ENCODE data around the gene C9orf43.

C9orf43 gene

DNA sequence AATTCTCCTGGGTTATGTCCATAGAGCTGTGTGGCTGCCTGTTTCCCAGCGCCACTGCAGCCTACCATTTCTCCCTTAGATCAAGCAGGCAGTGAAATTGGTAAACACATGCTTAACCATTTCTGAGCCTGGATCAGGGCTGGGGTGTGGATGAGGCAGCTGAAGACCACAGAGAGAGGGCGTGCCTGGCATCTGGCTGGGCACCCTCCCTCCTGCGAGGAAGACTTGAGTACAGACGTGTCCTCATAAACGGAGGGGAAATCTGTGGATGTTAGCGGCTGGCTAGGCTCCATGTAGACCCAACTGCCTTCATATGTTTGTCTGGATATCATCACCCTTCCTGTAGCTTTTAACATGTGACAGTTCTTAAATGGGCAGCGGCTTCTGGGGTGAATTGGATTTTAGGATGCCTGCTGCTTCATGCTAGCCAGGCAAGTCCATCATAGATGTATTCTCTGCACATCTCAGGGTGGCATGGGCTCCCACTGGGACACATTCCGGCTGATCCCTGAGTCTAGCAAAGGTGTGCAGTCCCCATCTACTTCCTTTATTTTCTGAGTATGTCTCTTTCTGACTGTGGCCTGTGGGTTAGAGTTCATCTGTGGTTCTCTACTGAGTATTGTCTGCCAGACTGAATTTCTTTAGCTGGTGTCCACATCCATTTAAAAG, 63.9 kb downstream of the C9orf43 start:
- TF ChIP-seq, protein P1, sequence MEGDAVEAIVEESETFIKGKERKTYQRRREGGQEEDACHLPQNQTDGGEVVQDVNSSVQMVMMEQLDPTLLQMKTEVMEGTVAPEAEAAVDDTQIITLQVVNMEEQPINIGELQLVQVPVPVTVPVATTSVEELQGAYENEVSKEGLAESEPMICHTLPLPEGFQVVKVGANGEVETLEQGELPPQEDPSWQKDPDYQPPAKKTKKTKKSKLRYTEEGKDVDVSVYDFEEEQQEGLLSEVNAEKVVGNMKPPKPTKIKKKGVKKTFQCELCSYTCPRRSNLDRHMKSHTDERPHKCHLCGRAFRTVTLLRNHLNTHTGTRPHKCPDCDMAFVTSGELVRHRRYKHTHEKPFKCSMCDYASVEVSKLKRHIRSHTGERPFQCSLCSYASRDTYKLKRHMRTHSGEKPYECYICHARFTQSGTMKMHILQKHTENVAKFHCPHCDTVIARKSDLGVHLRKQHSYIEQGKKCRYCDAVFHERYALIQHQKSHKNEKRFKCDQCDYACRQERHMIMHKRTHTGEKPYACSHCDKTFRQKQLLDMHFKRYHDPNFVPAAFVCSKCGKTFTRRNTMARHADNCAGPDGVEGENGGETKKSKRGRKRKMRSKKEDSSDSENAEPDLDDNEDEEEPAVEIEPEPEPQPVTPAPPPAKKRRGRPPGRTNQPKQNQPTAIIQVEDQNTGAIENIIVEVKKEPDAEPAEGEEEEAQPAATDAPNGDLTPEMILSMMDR (IDR thresholded peaks at IDR 0.05; ENCODE audit: insufficient read depth, low read length) = no peak
- TF ChIP-seq POLR2AphosphoS5 (IDR thresholded peaks at IDR 0.05; ENCODE audit: low read depth) = no peak
- TF ChIP-seq, protein P2, sequence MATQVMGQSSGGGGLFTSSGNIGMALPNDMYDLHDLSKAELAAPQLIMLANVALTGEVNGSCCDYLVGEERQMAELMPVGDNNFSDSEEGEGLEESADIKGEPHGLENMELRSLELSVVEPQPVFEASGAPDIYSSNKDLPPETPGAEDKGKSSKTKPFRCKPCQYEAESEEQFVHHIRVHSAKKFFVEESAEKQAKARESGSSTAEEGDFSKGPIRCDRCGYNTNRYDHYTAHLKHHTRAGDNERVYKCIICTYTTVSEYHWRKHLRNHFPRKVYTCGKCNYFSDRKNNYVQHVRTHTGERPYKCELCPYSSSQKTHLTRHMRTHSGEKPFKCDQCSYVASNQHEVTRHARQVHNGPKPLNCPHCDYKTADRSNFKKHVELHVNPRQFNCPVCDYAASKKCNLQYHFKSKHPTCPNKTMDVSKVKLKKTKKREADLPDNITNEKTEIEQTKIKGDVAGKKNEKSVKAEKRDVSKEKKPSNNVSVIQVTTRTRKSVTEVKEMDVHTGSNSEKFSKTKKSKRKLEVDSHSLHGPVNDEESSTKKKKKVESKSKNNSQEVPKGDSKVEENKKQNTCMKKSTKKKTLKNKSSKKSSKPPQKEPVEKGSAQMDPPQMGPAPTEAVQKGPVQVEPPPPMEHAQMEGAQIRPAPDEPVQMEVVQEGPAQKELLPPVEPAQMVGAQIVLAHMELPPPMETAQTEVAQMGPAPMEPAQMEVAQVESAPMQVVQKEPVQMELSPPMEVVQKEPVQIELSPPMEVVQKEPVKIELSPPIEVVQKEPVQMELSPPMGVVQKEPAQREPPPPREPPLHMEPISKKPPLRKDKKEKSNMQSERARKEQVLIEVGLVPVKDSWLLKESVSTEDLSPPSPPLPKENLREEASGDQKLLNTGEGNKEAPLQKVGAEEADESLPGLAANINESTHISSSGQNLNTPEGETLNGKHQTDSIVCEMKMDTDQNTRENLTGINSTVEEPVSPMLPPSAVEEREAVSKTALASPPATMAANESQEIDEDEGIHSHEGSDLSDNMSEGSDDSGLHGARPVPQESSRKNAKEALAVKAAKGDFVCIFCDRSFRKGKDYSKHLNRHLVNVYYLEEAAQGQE (IDR thresholded peaks at IDR 0.05; ENCODE audit: insufficient replicate concordance, low read depth) = no peak
- no peak for TF ChIP-seq SPI1 (IDR thresholded peaks at IDR 0.05; ENCODE audit: borderline replicate concordance, low read depth)
- no peak for TF ChIP-seq GABPA (IDR thresholded peaks at IDR 0.05; ENCODE audit: low read depth)
- Histone ChIP-seq H3K27me3 (ENCODE audit: insufficient read depth, poor library complexity, severe bottlenecking) (peaks cover 3% of the 10 kb centered on the region), H3K27ac (replicated peaks) (no peak overlapping the region), H3K4me3 (replicated peaks; ENCODE audit: insufficient read depth, low read length) (no peak overlapping the region)
- no peak for DNase-seq (ENCODE audit: low read depth in 1 of 2, low spot score in 1 of 2)

DNA sequence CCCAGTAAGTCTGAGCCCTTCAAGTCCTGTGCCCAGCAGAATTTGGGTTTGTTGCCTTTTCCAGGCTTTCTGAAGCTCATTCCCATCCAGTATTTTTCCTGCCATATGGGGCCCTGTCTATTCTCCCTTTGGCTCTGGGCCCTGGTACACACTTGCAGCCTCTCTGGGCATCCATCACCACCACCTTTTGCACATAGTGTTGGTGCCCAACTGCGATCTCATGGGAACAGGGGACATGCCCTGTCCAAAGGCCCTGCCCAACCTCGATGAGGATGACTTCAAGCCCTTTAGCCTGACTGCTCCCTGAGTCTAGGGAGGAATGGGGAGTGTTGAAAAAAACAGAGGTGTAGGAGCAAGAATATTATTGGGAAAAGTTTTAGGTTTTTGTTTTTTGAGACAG, 64.5 kb downstream of the C9orf43 start:
- H3K27ac ChIP-seq (replicated peaks) = no peak overlapping the region
- no peak for DNase-seq (ENCODE audit: low read depth in 1 of 2, low spot score in 1 of 2)
- peaks cover 3% of the 10 kb centered on the region for H3K27me3 ChIP-seq (ENCODE audit: insufficient read depth, poor library complexity, severe bottlenecking)
- no peak overlapping the region for H3K4me3 ChIP-seq (replicated peaks; ENCODE audit: insufficient read depth, low read length)
- TF ChIP-seq SPI1 (IDR thresholded peaks at IDR 0.05; ENCODE audit: borderline replicate concordance, low read depth) = no peak
- TF ChIP-seq GABPA (IDR thresholded peaks at IDR 0.05; ENCODE audit: low read depth) = no peak
- TF ChIP-seq, protein P2 (IDR thresholded peaks at IDR 0.05; ENCODE audit: insufficient replicate concordance, low read depth) = no peak
- no peak for TF ChIP-seq POLR2AphosphoS5 (IDR thresholded peaks at IDR 0.05; ENCODE audit: low read depth)
- TF ChIP-seq, protein P1 (IDR thresholded peaks at IDR 0.05; ENCODE audit: insufficient read depth, low read length) = no peak

DNA sequence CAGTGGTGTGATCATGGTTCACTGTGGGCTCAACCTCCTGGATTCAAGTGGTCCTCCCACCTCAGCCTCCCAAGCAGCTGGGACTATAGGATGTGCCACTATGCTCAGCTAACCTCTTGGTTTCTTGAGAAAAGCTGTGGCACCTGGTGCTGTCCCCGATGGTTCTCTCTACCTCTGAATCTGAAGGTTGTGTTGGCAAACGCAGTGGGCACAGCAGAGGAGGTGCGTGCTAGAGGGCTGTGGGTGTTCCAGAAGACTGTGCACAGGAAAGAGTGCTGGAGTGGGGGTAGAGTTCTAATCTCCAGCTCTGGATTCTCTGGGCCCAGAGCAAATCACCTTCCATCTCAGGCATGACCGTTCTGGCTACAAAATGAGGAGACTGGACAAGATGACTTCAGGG, 65.4 kb downstream of the C9orf43 start:
- H3K27me3 ChIP-seq (ENCODE audit: insufficient read depth, poor library complexity, severe bottlenecking) = peaks cover 3% of the 10 kb centered on the region
- TF ChIP-seq, protein P1 (IDR thresholded peaks at IDR 0.05; ENCODE audit: insufficient read depth, low read length) = no peak
- TF ChIP-seq SPI1 (IDR thresholded peaks at IDR 0.05; ENCODE audit: borderline replicate concordance, low read depth) = no peak
- no peak for TF ChIP-seq GABPA (IDR thresholded peaks at IDR 0.05; ENCODE audit: low read depth)
- DNase-seq (ENCODE audit: low read depth in 1 of 2, low spot score in 1 of 2) = no peak
- no peak overlapping the region for H3K27ac ChIP-seq (replicated peaks)
- no peak overlapping the region for H3K4me3 ChIP-seq (replicated peaks; ENCODE audit: insufficient read depth, low read length)

DNA sequence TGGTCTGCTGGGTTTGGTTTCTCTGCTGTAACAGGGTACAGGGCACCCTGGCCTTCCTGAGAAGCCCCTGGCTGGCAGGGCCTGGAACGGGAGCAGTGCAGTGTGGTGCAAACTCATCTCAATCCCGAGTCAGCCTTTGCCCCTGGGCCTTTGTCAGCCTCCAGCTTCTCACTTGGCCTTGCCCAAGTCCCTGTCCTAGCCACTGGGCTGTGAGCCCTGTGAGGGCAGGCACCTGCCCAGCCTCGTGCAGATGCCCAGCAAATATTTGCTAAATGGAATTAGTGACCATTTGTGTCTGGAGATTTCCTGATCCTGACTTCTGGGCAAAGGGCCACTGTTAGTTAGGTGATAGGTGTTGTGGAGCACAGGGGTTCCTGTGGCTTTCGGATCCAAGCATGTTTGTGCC, 66.0 kb downstream of the C9orf43 start:
- peaks cover 3% of the 10 kb centered on the region for H3K27me3 ChIP-seq (ENCODE audit: insufficient read depth, poor library complexity, severe bottlenecking)
- DNase-seq (ENCODE audit: low read depth in 1 of 2, low spot score in 1 of 2) = no peak
- H3K4me3 ChIP-seq (replicated peaks; ENCODE audit: insufficient read depth, low read length) = no peak overlapping the region
- TF ChIP-seq, protein P2 (IDR thresholded peaks at IDR 0.05; ENCODE audit: insufficient replicate concordance, low read depth) = no peak
- TF ChIP-seq, protein P1 (IDR thresholded peaks at IDR 0.05; ENCODE audit: insufficient read depth, low read length) = no peak
- TF ChIP-seq POLR2AphosphoS5 (IDR thresholded peaks at IDR 0.05; ENCODE audit: low read depth) (no peak), GABPA (IDR thresholded peaks at IDR 0.05; ENCODE audit: low read depth) (no peak), SPI1 (IDR thresholded peaks at IDR 0.05; ENCODE audit: borderline replicate concordance, low read depth) (no peak)
- H3K27ac ChIP-seq (replicated peaks) = no peak overlapping the region

Data from HL-60 (cell line).